ENCODE data around the gene TMEM161A.

Gene TMEM161A

DNA sequence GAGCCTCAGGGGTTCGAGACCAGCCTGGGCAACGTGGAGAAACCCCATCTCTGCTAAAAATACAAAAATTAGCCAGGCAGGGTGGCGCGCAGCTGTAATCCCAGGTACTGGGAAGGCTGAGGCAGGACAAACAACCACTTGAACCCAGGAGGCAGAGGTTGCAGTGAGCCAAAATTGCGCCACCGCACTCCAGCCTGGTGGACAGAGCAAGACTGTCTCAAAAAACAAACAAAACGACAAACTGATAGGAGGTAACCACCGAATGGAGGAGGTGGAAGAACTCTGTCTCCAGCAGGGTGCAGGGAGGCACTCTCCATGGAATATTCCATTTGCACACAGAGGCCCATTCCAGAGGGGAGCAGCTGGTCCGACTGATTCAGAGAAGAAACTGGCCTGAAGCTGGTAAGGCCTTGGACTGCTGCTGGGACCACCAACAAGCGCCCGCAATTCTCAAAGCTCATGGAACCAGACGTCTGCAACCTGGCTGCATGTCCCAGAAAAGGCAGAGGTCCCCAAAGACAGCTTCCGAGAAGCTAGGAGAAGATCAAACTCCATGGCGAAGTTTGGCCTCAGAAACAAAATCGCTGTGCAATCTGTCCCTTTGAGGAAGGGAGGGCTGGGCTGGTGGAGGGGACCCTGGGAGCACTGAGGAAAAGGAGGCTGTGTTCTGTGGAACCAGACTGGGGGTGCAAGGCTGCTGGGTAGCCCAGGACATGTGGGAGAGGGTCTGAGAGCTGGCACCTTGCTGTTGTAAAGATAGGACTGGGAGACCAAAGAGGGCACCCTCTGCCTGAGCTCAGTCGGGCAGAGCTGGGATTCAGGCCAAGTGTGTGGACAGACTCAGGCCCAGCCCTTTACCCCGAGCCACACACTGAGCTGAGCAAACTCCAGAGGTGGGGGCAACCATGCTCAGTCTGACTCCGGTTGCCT, 39.3 kb downstream of the TMEM161A start:
- Histone ChIP-seq H3K27ac (ENCODE audit: poor library complexity, severe bottlenecking) (no peak overlapping the region), H3K36me3 (ENCODE audit: low read depth) (no peaks in the 10 kb centered on the region), H3K9me3 (ENCODE audit: severe bottlenecking) (no peaks in the 10 kb centered on the region), H3K27me3 (ENCODE audit: insufficient read depth, poor library complexity, severe bottlenecking) (no peaks in the 10 kb centered on the region), H3K4me3 (ENCODE audit: severe bottlenecking) (no peak overlapping the region), H3K4me1 (ENCODE audit: insufficient read depth, poor library complexity, severe bottlenecking) (no peaks in the 10 kb centered on the region)
- ATAC-seq (ENCODE audit: low read depth), result no peak
- TF ChIP-seq, protein P1, sequence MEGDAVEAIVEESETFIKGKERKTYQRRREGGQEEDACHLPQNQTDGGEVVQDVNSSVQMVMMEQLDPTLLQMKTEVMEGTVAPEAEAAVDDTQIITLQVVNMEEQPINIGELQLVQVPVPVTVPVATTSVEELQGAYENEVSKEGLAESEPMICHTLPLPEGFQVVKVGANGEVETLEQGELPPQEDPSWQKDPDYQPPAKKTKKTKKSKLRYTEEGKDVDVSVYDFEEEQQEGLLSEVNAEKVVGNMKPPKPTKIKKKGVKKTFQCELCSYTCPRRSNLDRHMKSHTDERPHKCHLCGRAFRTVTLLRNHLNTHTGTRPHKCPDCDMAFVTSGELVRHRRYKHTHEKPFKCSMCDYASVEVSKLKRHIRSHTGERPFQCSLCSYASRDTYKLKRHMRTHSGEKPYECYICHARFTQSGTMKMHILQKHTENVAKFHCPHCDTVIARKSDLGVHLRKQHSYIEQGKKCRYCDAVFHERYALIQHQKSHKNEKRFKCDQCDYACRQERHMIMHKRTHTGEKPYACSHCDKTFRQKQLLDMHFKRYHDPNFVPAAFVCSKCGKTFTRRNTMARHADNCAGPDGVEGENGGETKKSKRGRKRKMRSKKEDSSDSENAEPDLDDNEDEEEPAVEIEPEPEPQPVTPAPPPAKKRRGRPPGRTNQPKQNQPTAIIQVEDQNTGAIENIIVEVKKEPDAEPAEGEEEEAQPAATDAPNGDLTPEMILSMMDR (IDR thresholded peaks at IDR 0.05; ENCODE audit: poor library complexity, severe bottlenecking), result no peak
- no peak for DNase-seq (ENCODE audit: low spot score)

DNA sequence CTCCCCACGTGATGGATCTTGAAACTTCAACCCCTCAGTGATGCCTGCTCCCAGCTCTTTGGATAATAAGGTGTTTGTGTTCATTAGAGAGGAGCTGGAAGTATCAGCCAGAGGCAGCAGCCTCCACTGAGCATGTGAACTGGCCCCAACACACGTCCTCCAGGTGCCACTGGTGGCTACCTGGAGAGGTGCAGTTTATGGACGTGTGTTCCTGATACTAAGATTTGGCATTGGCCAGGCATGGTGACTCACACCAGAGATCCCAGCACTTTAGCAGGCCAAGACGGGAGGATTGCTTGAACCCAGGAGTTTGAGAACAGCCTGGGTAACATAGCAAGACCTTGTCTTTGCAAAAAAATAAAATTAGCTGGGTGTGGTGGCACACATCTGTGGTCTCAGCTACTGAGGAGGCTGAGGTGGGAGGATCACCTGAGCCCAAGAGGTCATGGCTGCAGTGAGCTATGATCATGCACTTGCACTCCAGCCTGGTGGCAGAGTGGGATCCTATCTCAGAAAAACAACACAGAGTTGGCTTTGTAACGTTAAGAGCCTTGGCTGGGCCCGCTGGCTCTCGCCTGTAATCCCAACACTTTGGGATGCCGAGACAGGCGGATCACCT, 40.1 kb downstream of the TMEM161A start:
- Histone ChIP-seq H3K4me3 (ENCODE audit: severe bottlenecking) (no peak overlapping the region), H3K27ac (ENCODE audit: poor library complexity, severe bottlenecking) (no peak overlapping the region), H3K36me3 (ENCODE audit: low read depth) (no peaks in the 10 kb centered on the region), H3K4me1 (ENCODE audit: insufficient read depth, poor library complexity, severe bottlenecking) (no peaks in the 10 kb centered on the region), H3K9me3 (ENCODE audit: severe bottlenecking) (no peaks in the 10 kb centered on the region), H3K27me3 (ENCODE audit: insufficient read depth, poor library complexity, severe bottlenecking) (no peaks in the 10 kb centered on the region)
- TF ChIP-seq, protein P1 (IDR thresholded peaks at IDR 0.05; ENCODE audit: poor library complexity, severe bottlenecking), result no peak
- ATAC-seq (ENCODE audit: low read depth), result peak; percentile 41; the same call in 1 of the 3 replicates
- no peak for DNase-seq (ENCODE audit: low spot score)

DNA sequence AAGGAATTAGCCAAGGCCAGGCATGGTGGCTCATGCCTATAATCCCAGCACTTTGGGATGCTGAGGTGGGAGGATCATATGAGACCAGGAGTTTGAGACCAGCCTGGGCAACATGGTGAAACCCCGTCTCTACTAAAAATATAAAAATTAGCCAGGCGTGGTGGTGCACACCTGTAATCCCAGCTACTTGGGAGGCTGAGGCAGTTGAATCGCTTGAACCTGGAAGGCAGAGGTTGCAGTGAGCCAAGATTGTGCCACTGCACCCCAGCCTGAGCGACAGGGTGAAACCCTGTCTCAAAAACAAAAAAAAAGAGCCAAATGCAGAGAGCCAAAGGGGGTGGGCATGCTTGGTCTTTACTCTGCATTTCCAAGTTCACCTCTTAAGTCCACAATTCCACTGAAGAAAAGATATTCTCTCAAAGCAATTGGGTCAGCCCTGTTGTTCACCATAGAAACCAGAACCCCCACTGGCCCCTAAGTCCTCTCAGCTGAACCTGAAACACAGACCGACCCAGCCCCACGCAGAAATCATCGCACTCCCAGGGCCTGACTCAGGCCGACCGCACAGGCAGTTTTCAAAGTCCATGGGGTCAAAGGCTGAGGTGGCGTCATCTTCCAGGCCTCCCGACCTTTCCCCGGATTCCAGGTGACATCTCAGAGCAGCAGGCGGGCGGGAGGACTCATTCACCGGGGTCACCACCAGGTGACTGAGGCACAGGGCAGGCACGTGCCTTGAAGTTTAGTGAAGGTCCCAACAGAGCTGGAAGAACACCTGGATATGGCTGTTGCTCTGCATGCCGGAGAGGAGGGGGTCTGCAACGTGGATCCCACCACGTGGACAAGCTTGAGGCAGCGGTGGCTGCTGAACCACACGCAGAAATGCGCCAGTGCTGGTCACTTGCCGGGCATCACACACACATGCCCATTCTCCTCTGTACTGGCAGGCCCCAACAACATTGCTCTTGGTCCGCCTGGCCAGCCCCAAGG, 41.3 kb downstream of the TMEM161A start:
- H3K4me3 ChIP-seq (ENCODE audit: severe bottlenecking), result no peak overlapping the region
- no peaks in the 10 kb centered on the region for H3K36me3 ChIP-seq (ENCODE audit: low read depth)
- TF ChIP-seq, protein P1 (IDR thresholded peaks at IDR 0.05; ENCODE audit: poor library complexity, severe bottlenecking), result no peak

DNA sequence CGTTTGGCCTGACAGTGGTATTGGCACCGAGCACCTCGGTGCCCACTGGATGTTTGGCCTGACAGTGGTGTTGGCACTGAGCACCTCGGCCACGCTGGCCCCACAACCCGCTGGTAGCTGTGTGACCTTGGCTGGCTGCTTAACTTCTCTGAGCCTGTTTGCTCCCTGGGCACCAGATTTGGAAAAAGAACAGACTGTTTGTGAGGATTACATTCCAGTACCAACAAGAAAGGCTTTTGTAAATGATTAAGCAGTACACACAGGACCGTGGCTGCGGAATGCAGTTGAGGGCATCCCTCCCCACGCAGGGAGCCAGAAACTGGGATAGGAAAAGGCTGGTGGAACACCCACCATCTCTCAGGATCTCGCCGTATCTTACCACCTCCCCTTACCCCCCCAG, 42.6 kb downstream of the TMEM161A start:
- TF ChIP-seq, protein P1 (IDR thresholded peaks at IDR 0.05; ENCODE audit: poor library complexity, severe bottlenecking), result no peak
- ATAC-seq (ENCODE audit: low read depth) (no peak), DNase-seq (ENCODE audit: low spot score) (no peak)
- H3K4me1 ChIP-seq (ENCODE audit: insufficient read depth, poor library complexity, severe bottlenecking), result no peaks in the 10 kb centered on the region
- H3K27ac ChIP-seq (ENCODE audit: poor library complexity, severe bottlenecking), result no peak overlapping the region
- no peak overlapping the region for H3K4me3 ChIP-seq (ENCODE audit: severe bottlenecking)
- no peaks in the 10 kb centered on the region for H3K9me3 ChIP-seq (ENCODE audit: severe bottlenecking)
- H3K27me3 ChIP-seq (ENCODE audit: insufficient read depth, poor library complexity, severe bottlenecking), result no peaks in the 10 kb centered on the region
- H3K36me3 ChIP-seq (ENCODE audit: low read depth), result no peaks in the 10 kb centered on the region

More for the DNA sequence above, 41.3 kb downstream of the TMEM161A start:
- H3K4me1 ChIP-seq (ENCODE audit: insufficient read depth, poor library complexity, severe bottlenecking), result no peaks in the 10 kb centered on the region
- no peaks in the 10 kb centered on the region for H3K9me3 ChIP-seq (ENCODE audit: severe bottlenecking)
- no peak for ATAC-seq (ENCODE audit: low read depth)
- no peak overlapping the region for H3K27ac ChIP-seq (ENCODE audit: poor library complexity, severe bottlenecking)
- H3K27me3 ChIP-seq (ENCODE audit: insufficient read depth, poor library complexity, severe bottlenecking), result no peaks in the 10 kb centered on the region
- no peak for DNase-seq (ENCODE audit: low spot score)

Data from RWPE2 (cell line).